Activated T-cell treated with anti-CD3 and anti-CD28 coated beads, Interleukin-2, amount 50 U/mL, for 24 hours (primary cell): ENCODE measurements around the gene WDR41.
"Not testable (repeated sequence)": the region's sequence is repeated elsewhere in the genome, so short reads cannot be mapped to it uniquely, and the experiment has no call there.

Experiments used
- DNase-seq: peaks from one replicate; pipeline ENCODE4 v3.0.0-alpha.2; 2020
- H3K27ac Mint-ChIP-seq: 2 replicates; pipeline ENCODE4 v1.8.0; 2020; ENCODE audit warnings: mild to moderate bottlenecking, mixed read lengths
- H3K27me3 Mint-ChIP-seq: 2 replicates; pipeline ENCODE4 v1.8.0; 2020; ENCODE audit warnings: mixed read lengths
- H3K36me3 Mint-ChIP-seq: 2 replicates; pipeline ENCODE4 v1.8.0; 2020; ENCODE audit warnings: low read depth, mixed read lengths
- H3K4me1 Mint-ChIP-seq: 2 replicates; pipeline ENCODE4 v1.8.0; 2020; ENCODE audit warnings: low read depth, mixed read lengths
- H3K4me3 Mint-ChIP-seq: 2 replicates; pipeline ENCODE4 v1.8.0; 2020; ENCODE audit warnings: mild to moderate bottlenecking, moderate library complexity, mixed read lengths
- H3K9me3 Mint-ChIP-seq: 2 replicates; pipeline ENCODE4 v1.8.0; 2020; ENCODE audit warnings: mixed read lengths

Gene WDR41

DNA sequence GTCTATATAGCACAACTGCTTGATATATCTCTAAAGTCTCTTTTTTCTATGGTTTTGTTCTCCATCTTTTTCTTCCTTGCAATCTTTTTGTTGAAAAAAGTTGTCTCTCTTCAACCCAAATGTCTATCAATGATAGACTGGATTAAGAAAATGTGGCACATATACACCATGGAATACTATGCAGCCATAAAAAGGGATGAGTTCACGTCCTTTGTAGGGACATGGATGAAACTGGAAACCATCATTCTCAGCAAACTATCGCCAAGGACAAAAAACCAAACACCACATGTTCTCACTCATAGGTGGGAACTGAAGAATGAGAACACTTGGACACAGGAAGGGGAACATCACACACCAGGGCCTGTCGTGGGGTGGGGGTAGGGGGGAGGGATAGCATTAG lies 23.2 kb downstream of the WDR41 start:
- H3K9me3 Mint-ChIP-seq, H3K4me3 Mint-ChIP-seq, H3K4me1 Mint-ChIP-seq, H3K27me3 Mint-ChIP-seq, H3K27ac Mint-ChIP-seq, DNase-seq: not testable (repeated sequence)
- H3K36me3 Mint-ChIP-seq, result peaks cover 48% of the 10 kb centered on the region

DNA sequence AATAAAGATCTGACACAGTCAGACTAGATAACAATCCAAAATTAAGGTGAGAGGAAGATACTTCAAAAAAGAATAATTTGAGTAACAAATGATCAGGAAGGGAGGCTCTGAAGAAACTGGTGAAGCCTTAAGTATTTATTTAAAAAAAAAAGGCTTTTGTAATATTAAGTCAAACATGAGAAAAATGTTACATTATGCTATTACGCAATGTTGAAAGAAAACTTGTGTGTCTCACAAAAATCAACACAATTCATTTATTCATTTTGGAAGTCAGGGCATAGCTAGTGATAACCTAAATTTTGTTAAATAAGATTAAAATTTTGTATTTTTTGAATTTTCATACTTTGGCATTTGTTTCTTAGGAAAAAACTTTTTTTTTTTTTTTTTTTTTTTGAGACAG lies 28.2 kb downstream of the WDR41 start:
- H3K9me3 Mint-ChIP-seq, result no peaks in the 10 kb centered on the region
- no peak overlapping the region for H3K27ac Mint-ChIP-seq
- H3K36me3 Mint-ChIP-seq, result peaks cover 24% of the 10 kb centered on the region
- H3K4me3 Mint-ChIP-seq, result no peak overlapping the region
- no peaks in the 10 kb centered on the region for H3K27me3 Mint-ChIP-seq
- H3K4me1 Mint-ChIP-seq, result no peaks in the 10 kb centered on the region
- DNase-seq, result no peak

GRCh38 chr5:77461287-77461686 lies 30.8 kb downstream of the WDR41 start:
- Mint-ChIP-seq H3K4me3 (no peak overlapping the region), H3K27ac (no peak overlapping the region), H3K36me3 (peaks cover 16% of the 10 kb centered on the region), H3K9me3 (no peaks in the 10 kb centered on the region), H3K27me3 (no peaks in the 10 kb centered on the region), H3K4me1 (no peaks in the 10 kb centered on the region)
- no peak for DNase-seq

DNA sequence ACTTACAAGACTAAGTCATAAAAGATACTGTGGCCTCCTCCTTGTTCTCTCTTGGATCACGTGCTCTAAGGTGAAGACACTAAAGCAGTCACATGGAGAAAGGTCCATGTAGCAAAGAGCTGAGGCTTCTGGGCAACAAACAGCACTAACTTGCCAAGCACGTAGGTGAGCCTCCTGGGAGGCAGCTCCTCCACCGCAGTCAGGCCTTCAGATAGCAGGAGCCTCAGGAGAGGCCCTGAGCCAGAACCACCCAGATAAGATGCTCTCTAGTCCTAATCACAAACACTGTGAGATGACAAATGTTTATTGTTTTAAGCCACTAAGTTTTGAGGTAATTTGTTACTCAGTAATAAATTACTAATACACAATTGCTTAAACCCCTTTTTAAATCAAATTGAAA lies 38.0 kb downstream of the WDR41 start:
- DNase-seq, result no peak
- H3K4me3 Mint-ChIP-seq, result no peak overlapping the region
- H3K27me3 Mint-ChIP-seq, result no peaks in the 10 kb centered on the region
- H3K9me3 Mint-ChIP-seq, result no peaks in the 10 kb centered on the region
- H3K27ac Mint-ChIP-seq, result no peak overlapping the region
- peaks cover 1% of the 10 kb centered on the region for H3K4me1 Mint-ChIP-seq
- H3K36me3 Mint-ChIP-seq, result peaks cover 36% of the 10 kb centered on the region

GRCh38 chr5:77452351-77452750 lies 39.8 kb downstream of the WDR41 start:
- Mint-ChIP-seq H3K36me3 (peaks cover 49% of the 10 kb centered on the region), H3K4me1 (peaks cover 1% of the 10 kb centered on the region), H3K27me3 (no peaks in the 10 kb centered on the region), H3K4me3 (no peak overlapping the region), H3K27ac (no peak overlapping the region), H3K9me3 (no peaks in the 10 kb centered on the region)
- DNase-seq, result no peak

- Mint-ChIP-seq H3K9me3 (no peaks in the 10 kb centered on the region), H3K27me3 (no peaks in the 10 kb centered on the region), H3K27ac (no peak overlapping the region), H3K4me3 (no peak overlapping the region), H3K4me1 (peaks cover 1% of the 10 kb centered on the region), H3K36me3 (peaks cover 63% of the 10 kb centered on the region)
- no peak for DNase-seq
These were observed 42.1 kb downstream of the WDR41 start for GRCh38 chr5:77449981-77450380.

DNA sequence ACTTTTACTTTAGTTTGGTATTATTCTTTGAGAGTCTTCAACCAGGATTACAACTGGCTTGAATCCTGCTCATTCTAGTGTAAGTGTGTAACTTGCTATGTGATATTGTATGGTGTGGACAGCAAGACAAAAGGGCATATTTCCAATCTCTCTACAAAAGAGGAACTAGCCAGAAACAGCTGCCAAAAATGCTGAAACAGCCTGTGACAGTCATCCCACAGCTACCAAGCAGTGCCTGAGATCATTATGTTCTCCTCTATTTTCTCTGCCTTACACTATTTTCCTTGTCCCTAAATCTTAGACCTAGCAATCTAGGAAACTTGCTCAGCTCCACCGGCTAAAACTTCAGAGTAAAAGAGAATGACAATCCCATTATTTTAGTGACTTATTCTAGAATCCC lies 42.8 kb downstream of the WDR41 start:
- no peaks in the 10 kb centered on the region for H3K9me3 Mint-ChIP-seq
- DNase-seq, result no peak
- H3K27ac Mint-ChIP-seq, result no peak overlapping the region
- H3K36me3 Mint-ChIP-seq, result peaks cover 65% of the 10 kb centered on the region
- no peaks in the 10 kb centered on the region for H3K27me3 Mint-ChIP-seq
- no peak overlapping the region for H3K4me3 Mint-ChIP-seq
- H3K4me1 Mint-ChIP-seq, result no peaks in the 10 kb centered on the region

- no peaks in the 10 kb centered on the region for H3K27me3 Mint-ChIP-seq
- H3K4me1 Mint-ChIP-seq, result no peaks in the 10 kb centered on the region
- no peaks in the 10 kb centered on the region for H3K9me3 Mint-ChIP-seq
- peaks cover 69% of the 10 kb centered on the region for H3K36me3 Mint-ChIP-seq
- H3K4me3 Mint-ChIP-seq, result no peak overlapping the region
- no peak overlapping the region for H3K27ac Mint-ChIP-seq
- no peak for DNase-seq
These were observed 43.3 kb downstream of the WDR41 start for GRCh38 chr5:77448831-77449230.

DNA sequence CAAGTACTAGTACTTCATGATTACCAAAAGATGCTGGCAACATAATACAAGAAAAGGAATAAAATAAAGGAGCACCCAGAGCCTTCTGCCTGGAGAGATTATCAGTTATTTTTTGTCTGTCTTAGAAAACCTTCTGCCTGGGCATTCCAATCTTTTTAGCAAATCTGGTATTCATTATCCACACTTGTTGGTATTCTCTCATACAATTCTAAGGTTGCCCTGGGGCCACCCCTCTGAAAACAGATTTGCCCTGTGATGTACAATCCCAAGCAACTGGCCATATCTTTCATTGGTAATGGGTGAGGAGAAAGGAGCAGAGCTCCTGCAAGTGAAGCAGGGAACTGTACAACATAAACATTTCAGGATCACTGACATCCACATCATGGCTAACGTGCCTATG lies 47.8 kb downstream of the WDR41 start:
- Mint-ChIP-seq H3K36me3 (peaks cover 67% of the 10 kb centered on the region), H3K9me3 (no peaks in the 10 kb centered on the region), H3K4me1 (no peaks in the 10 kb centered on the region), H3K27me3 (no peaks in the 10 kb centered on the region), H3K4me3 (no peak overlapping the region), H3K27ac (no peak overlapping the region)
- DNase-seq, result no peak

GRCh38 chr5:77443670-77444069 lies 48.4 kb downstream of the WDR41 start:
- H3K9me3 Mint-ChIP-seq, result no peaks in the 10 kb centered on the region
- no peaks in the 10 kb centered on the region for H3K4me1 Mint-ChIP-seq
- H3K4me3 Mint-ChIP-seq, result no peak overlapping the region
- no peaks in the 10 kb centered on the region for H3K27me3 Mint-ChIP-seq
- H3K36me3 Mint-ChIP-seq, result peaks cover 62% of the 10 kb centered on the region
- no peak for DNase-seq
- no peak overlapping the region for H3K27ac Mint-ChIP-seq

DNA sequence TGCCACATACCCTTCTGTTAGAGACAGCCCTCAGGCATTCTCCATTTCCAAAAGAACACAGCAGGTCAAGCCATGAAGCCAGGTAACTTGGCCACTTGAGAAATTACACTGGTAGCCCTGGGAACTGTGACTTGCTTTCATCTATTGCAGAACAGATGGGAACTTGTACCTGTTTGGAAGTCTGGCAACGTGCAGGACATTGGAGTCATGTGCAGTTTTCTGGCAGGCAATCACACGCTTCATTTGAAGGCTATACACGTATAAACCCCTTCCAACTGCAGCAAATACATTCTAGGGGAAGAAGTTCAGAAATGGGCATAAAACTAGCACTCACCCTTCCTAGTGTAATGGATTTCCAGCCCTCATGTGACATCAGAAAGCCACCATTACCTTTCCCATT lies 54.0 kb downstream of the WDR41 start:
- H3K36me3 Mint-ChIP-seq, result peaks cover 55% of the 10 kb centered on the region
- H3K9me3 Mint-ChIP-seq, result no peaks in the 10 kb centered on the region
- no peaks in the 10 kb centered on the region for H3K4me1 Mint-ChIP-seq
- H3K27me3 Mint-ChIP-seq, result no peaks in the 10 kb centered on the region
- H3K4me3 Mint-ChIP-seq, result no peak overlapping the region
- no peak for DNase-seq
- H3K27ac Mint-ChIP-seq, result no peak overlapping the region

DNA sequence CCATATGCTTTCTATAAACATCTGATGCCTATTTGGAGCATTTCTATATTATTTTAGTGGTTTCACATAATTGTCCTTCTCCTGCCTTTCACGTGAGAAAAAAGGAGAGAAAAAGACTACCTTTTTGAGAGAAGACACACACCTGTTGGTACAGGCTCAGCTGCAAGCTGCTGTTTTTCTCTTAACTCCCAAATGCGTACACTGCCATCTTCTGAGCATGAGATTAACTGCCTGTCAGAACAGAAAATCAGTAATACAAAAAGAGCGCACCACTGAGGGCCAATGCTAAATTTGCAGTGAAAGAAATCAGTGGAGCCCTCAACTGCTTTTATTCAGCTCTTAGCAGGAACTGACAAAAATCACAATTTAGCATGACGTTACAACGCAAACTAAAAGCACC lies 54.9 kb downstream of the WDR41 start:
- H3K9me3 Mint-ChIP-seq, result no peaks in the 10 kb centered on the region
- no peak for DNase-seq
- no peaks in the 10 kb centered on the region for H3K4me1 Mint-ChIP-seq
- H3K27ac Mint-ChIP-seq, result no peak overlapping the region
- H3K27me3 Mint-ChIP-seq, result no peaks in the 10 kb centered on the region
- no peak overlapping the region for H3K4me3 Mint-ChIP-seq
- peaks cover 64% of the 10 kb centered on the region for H3K36me3 Mint-ChIP-seq

DNA sequence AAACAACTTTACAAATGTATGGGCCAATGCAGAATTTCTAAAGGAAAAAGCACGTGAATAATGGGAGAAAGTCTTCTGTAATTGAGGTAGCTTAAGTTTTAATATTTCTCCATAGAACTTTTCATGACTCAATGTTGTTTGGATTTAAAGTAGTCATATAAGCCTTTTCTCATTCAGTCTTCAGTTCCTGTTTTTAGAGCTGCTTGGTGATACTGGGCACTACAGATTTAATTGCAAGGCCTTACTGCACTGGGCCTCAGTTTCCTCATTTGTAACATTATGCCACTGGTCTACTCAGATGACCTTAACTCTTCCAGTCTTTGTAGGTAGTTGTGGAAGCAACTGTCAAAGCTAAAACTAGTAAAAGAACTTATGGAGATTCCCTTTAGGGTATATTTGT lies 60.4 kb downstream of the WDR41 start:
- DNase-seq, result no peak
- Mint-ChIP-seq H3K9me3 (no peaks in the 10 kb centered on the region), H3K27ac (no peak overlapping the region), H3K36me3 (peaks cover 60% of the 10 kb centered on the region), H3K4me3 (no peak overlapping the region), H3K4me1 (peaks cover 9% of the 10 kb centered on the region), H3K27me3 (no peaks in the 10 kb centered on the region)

DNA sequence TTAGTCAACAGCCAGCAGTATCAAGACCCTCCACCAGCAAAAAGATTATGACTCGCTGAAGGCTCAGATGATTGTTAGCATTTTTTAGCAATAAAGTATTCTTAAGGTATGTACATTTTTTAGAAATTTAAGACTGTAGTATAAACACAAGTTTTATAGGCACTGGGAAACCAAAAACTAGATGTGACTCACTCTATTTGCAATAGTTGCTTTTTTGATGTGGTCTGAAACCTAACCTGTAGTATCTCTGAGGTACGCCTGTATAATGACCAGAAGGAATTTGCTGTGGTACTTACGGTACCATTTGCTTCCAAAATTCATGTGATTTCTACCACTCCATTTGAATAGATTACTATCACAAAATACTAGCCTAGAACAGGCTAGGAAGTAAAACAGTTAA lies 60.8 kb downstream of the WDR41 start:
- H3K27ac Mint-ChIP-seq, result no peak overlapping the region
- H3K4me3 Mint-ChIP-seq, result no peak overlapping the region
- no peaks in the 10 kb centered on the region for H3K9me3 Mint-ChIP-seq
- H3K36me3 Mint-ChIP-seq, result peaks cover 58% of the 10 kb centered on the region
- no peaks in the 10 kb centered on the region for H3K27me3 Mint-ChIP-seq
- DNase-seq, result no peak
- H3K4me1 Mint-ChIP-seq, result peaks cover 9% of the 10 kb centered on the region

DNA sequence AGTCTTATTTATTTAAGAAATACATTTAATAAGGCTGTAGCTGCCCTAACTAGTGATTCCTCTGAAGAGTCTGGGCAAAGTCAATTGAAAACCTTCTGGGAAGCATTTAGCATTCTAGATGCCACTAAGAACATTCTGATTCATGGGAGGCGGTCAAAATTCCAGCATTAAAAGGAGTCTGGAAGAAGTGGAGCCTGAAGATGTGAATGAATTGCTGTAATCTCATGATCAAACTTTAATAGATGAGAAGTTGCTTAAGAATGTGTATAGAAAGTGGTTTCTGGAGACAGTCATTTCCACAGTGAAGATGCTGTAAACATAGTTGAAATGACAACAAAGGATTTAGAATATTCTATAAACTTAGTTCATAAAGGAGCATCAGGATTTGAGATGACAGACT lies 61.4 kb downstream of the WDR41 start:
- Mint-ChIP-seq H3K4me1 (peaks cover 9% of the 10 kb centered on the region), H3K27me3 (no peaks in the 10 kb centered on the region), H3K36me3 (peaks cover 58% of the 10 kb centered on the region), H3K27ac (no peak overlapping the region), H3K9me3 (no peaks in the 10 kb centered on the region), H3K4me3 (no peak overlapping the region)
- DNase-seq, result no peak

- Mint-ChIP-seq H3K27me3 (no peaks in the 10 kb centered on the region), H3K9me3 (no peaks in the 10 kb centered on the region), H3K27ac (no peak overlapping the region), H3K4me1 (peaks cover 10% of the 10 kb centered on the region), H3K36me3 (peaks cover 50% of the 10 kb centered on the region), H3K4me3 (no peak overlapping the region)
- no peak for DNase-seq
These were observed 63.6 kb downstream of the WDR41 start for GRCh38 chr5:77428526-77428925.
